Gastrocnemius medialis (tissue), 4 donors: ENCODE results near the gene LHFPL6.

Experiments used
- CTCF ChIP-seq, 5 experiments: fragments of 450-650 bp in 3 of 5; fragments of 200-600 bp in 2 of 5; sonication (generic) in 2 of 5; IDR thresholded peaks in 4 of 5; conservative IDR thresholded peaks in 1 of 5; 1 replicate in 4 of 5; 2 replicates in 1 of 5; pipeline ENCODE4 v1.5.1; 2016 to 2019; ENCODE audit warnings: antibody characterized with exemption in 5 of 5, mild to moderate bottlenecking in 3 of 5, moderate library complexity in 3 of 5
- POLR2A ChIP-seq, 2 donors: fragments of 450-650 bp; IDR thresholded peaks; one replicate each; pipeline ENCODE4 v1.6.1; 2017; ENCODE audit warnings: antibody characterized with exemption in 2 of 2, mild to moderate bottlenecking in 2 of 2, moderate library complexity in 2 of 2

GRCh38 chr13:39641645-39642044 lies 38.7 kb upstream of the LHFPL6 start:
- TF ChIP-seq POLR2A (IDR thresholded peaks at IDR 0.05), result no peak
- no peak for TF ChIP-seq CTCF (IDR thresholded peaks at IDR 0.05 in 4 of 5, conservative IDR thresholded peaks at IDR 0.05 in 1 of 5)
